Measurements from ENCODE around the gene CBLN3.

- TF ChIP-seq REST (IDR thresholded peaks at IDR 0.05; ENCODE audit: borderline replicate concordance) (no peak), CTCF (IDR thresholded peaks at IDR 0.05; ENCODE audit: poor library complexity, severe bottlenecking) (no peak), EZH2 (IDR thresholded peaks at IDR 0.05; ENCODE audit: borderline replicate concordance, insufficient read depth, low read length, poor library complexity, severe bottlenecking) (no peak), EP300 (conservative IDR thresholded peaks at IDR 0.05; ENCODE audit: poor library complexity, severe bottlenecking) (no peak), RAD21 (conservative IDR thresholded peaks at IDR 0.05) (no peak), POLR2AphosphoS5 (IDR thresholded peaks at IDR 0.05) (no peak), TAF1 (IDR thresholded peaks at IDR 0.05; ENCODE audit: low read depth) (no peak)
These were observed 4.6 kb upstream of the CBLN3 start for GRCh38 chr14:24434036-24434435.
